B cell (primary cell): ENCODE measurements around the gene ACTN1.

Experiments used
- EZH2 ChIP-seq: IDR thresholded peaks from 2 replicates; pipeline ENCODE4 v1.6.1; 2012; ENCODE audit warnings: borderline replicate concordance, low read depth, mild to moderate bottlenecking, moderate library complexity, low read length; ENCODE audit not compliant: insufficient read depth, poor library complexity, severe bottlenecking
- TF ChIP-seq, protein P1 (sequence below): fragments of 200-600 bp; IDR thresholded peaks from one replicate; pipeline ENCODE4 v1.8.0; 2022; ENCODE audit warnings: antibody characterized with exemption, mild to moderate bottlenecking

DNA sequence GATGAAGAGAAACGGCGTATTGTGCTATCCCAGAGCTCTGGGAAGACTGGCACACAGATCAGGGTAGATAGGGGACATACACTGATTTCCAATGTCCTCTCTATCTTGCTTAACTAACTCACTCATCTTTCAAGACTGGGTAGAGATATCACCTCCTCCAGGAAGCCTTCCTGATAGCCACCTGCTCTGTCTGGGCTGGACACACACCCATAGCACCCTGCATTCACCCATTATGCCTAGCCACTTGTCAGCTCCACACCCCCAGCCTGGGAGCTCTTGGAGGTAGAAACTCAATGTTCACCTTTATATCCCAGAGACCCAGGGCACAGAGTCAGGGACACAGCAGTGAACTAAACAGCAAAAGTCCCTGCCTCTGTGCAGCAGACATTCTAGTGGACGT lies 52.0 kb downstream of the ACTN1 start:
- TF ChIP-seq, protein P1, sequence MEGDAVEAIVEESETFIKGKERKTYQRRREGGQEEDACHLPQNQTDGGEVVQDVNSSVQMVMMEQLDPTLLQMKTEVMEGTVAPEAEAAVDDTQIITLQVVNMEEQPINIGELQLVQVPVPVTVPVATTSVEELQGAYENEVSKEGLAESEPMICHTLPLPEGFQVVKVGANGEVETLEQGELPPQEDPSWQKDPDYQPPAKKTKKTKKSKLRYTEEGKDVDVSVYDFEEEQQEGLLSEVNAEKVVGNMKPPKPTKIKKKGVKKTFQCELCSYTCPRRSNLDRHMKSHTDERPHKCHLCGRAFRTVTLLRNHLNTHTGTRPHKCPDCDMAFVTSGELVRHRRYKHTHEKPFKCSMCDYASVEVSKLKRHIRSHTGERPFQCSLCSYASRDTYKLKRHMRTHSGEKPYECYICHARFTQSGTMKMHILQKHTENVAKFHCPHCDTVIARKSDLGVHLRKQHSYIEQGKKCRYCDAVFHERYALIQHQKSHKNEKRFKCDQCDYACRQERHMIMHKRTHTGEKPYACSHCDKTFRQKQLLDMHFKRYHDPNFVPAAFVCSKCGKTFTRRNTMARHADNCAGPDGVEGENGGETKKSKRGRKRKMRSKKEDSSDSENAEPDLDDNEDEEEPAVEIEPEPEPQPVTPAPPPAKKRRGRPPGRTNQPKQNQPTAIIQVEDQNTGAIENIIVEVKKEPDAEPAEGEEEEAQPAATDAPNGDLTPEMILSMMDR: no peak
- TF ChIP-seq EZH2: no peak
